GM18873 (cell line): ENCODE data around the gene PLAC1.

ENCODE experiments used
- ATAC-seq: cut with Tn5 transposase; IDR thresholded peaks from one replicate; pipeline ENCODE4 v1.9.1; 2021; ENCODE audit warnings: mild to moderate bottlenecking, moderate library complexity, moderate number of reproducible peaks; ENCODE audit not compliant: unreplicated experiment, low FRiP score

The PLAC1 gene

GRCh38 chrX:134658002-134658759 is at the start of gene PLAC1:
TSS of gene PLAC1 (minus strand) at chrX:134658471. CDS start at chrX:134566682, 91,789 bp downstream.
- no peak for ATAC-seq

- ATAC-seq: no peak
These were observed 47.9 kb upstream of the PLAC1 start for GRCh38 chrX:134706138-134706537.

- no peak for ATAC-seq
These were observed 37.7 kb upstream of the PLAC1 start for GRCh38 chrX:134695999-134696398.

GRCh38 chrX:134694333-134695322 is 36.4 kb upstream of the PLAC1 start:
- no peak for ATAC-seq

GRCh38 chrX:134693644-134694043 is 35.4 kb upstream of the PLAC1 start:
- ATAC-seq: no peak

GRCh38 chrX:134692990-134693389 is 34.7 kb upstream of the PLAC1 start:
- ATAC-seq: no peak

- no peak for ATAC-seq
These were observed 34.0 kb upstream of the PLAC1 start for GRCh38 chrX:134692233-134692632.

- no peak for ATAC-seq
These were observed 33.2 kb upstream of the PLAC1 start for GRCh38 chrX:134691453-134691852.

- no peak for ATAC-seq
These were observed 30.6 kb upstream of the PLAC1 start for GRCh38 chrX:134688839-134689238.

- ATAC-seq: no peak
These were observed 30.0 kb upstream of the PLAC1 start for GRCh38 chrX:134688031-134688823.

GRCh38 chrX:134685668-134686067 is 27.4 kb upstream of the PLAC1 start:
- ATAC-seq: no peak

GRCh38 chrX:134684956-134685355 is 26.7 kb upstream of the PLAC1 start:
- no peak for ATAC-seq

GRCh38 chrX:134683351-134684005 is 25.2 kb upstream of the PLAC1 start:
- ATAC-seq: no peak

GRCh38 chrX:134682081-134682480 is 23.8 kb upstream of the PLAC1 start:
- ATAC-seq: no peak

GRCh38 chrX:134679644-134680043 is 21.4 kb upstream of the PLAC1 start:
- ATAC-seq: no peak

GRCh38 chrX:134679221-134679620 is 20.9 kb upstream of the PLAC1 start:
- ATAC-seq: no peak

GRCh38 chrX:134677332-134677731 is 19.1 kb upstream of the PLAC1 start:
- ATAC-seq: no peak

GRCh38 chrX:134676436-134676835 is 18.2 kb upstream of the PLAC1 start:
- ATAC-seq: no peak

GRCh38 chrX:134673123-134673522 is 14.9 kb upstream of the PLAC1 start:
- ATAC-seq: no peak

- no peak for ATAC-seq
These were observed 13.8 kb upstream of the PLAC1 start for GRCh38 chrX:134672101-134672500.
